ENCODE data around the gene DIMT1. TPM values are rescaled to one million over a fixed set of nuclear protein-coding genes. Genes with fewer than 3 reads are reported as not detected.
A peak's percentile ranks its signal among the peaks of the same experiment; 100 is the strongest.

DIMT1 gene
- total RNA-seq = 10 to 100 TPM; 30.8 to 40.4 TPM

- Mint-ChIP-seq H3K27me3 (no peaks in the 10 kb centered on the region), H3K4me1 (ENCODE audit: low read depth in 2 of 2) (peaks cover 21 to 24% of the 10 kb centered on the region in 2 donors), H3K36me3 (peaks cover 7% of the 10 kb centered on the region), H3K27ac (peak within 1 kb of the TSS; percentile 94 to 97), H3K9me3 (no peaks in the 10 kb centered on the region), H3K4me3 (peak within 1 kb of the TSS; percentile 99)
- peak; percentile 99 for ATAC-seq
- peak; percentile 97 for DNase-seq (ENCODE audit: low spot score)
These were observed at the start of gene DIMT1 for GRCh38 chr5:62403411-62404250. Gene DIMT1, minus strand, starts transcription at chr5:62403905. Its CDS starts 133 bp downstream, at chr5:62403772.

DNA sequence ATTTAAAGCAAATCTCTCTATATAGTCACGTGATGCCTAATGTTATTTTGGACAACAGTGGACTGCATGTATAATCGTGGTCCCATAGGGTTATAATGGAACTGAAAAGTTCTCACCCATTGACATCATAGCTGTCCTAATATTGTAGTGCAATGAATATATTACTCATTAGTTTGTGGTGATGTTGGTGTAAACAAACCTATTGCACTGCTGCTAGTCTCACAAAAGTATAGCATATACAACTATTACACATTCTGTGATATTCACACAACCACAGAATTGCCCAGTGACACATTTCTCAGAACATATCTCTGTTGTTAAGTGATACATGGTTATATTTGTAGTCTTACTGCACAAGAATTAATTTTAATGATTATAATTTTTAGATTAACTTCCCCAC lies 46.6 kb upstream of the DIMT1 start:
- H3K4me1 Mint-ChIP-seq (ENCODE audit: low read depth in 2 of 2) = peaks cover 0 to 3% of the 10 kb centered on the region in 2 donors
- H3K27me3 Mint-ChIP-seq = no peaks in the 10 kb centered on the region
- ATAC-seq = peak in 1 of 2 donors; percentile 64
- no peak overlapping the region for H3K4me3 Mint-ChIP-seq
- DNase-seq (ENCODE audit: low spot score) = no peak
- H3K9me3 Mint-ChIP-seq = no peaks in the 10 kb centered on the region
- H3K36me3 Mint-ChIP-seq = peaks cover 6% of the 10 kb centered on the region
- H3K27ac Mint-ChIP-seq = no peak overlapping the region

DNA sequence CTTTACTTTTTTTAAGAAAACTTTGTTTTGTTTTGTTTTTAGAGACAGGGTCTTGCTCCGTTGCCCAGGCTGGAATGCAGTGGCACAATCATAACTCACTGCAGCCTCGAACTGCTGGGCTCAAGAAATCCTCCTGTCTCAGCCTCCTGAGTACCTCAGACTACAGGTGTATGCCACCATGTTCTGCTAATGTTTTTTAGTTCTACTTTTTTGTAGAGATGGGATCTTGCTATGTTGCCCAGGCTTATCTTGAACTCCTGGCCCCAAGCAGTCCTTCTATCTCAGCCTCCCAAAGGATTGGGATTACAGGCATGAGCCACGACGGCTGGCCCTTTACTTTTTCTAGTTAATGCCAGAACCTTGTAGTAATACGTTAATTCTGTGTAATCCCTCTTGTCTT lies 44.8 kb upstream of the DIMT1 start:
- peaks cover 6% of the 10 kb centered on the region for H3K36me3 Mint-ChIP-seq
- H3K27ac Mint-ChIP-seq = no peak overlapping the region
- no peak for ATAC-seq
- H3K4me3 Mint-ChIP-seq = no peak overlapping the region
- no peaks in the 10 kb centered on the region for H3K27me3 Mint-ChIP-seq
- H3K9me3 Mint-ChIP-seq = no peaks in the 10 kb centered on the region
- peaks cover 0 to 3% of the 10 kb centered on the region in 2 donors for H3K4me1 Mint-ChIP-seq (ENCODE audit: low read depth in 2 of 2)
- DNase-seq (ENCODE audit: low spot score) = no peak

GRCh38 chr5:62432621-62433064 lies 28.9 kb upstream of the DIMT1 start:
- no peaks in the 10 kb centered on the region for H3K36me3 Mint-ChIP-seq
- no peak for ATAC-seq
- H3K27ac Mint-ChIP-seq = peak overlapping the region; percentile 11

GRCh38 chr5:62431735-62432620 lies 28.3 kb upstream of the DIMT1 start:
- Mint-ChIP-seq H3K4me1 (ENCODE audit: low read depth in 2 of 2) (peaks cover 9 to 22% of the 10 kb centered on the region in 2 donors), H3K4me3 (no peak overlapping the region), H3K9me3 (no peaks in the 10 kb centered on the region), H3K36me3 (no peaks in the 10 kb centered on the region), H3K27me3 (no peaks in the 10 kb centered on the region), H3K27ac (peak overlapping the region in 1 of 2 donors; percentile 11)
- DNase-seq (ENCODE audit: low spot score) (no peak), ATAC-seq (peak in 1 of 2 donors; percentile 31)

More at GRCh38 chr5:62432621-62433064, 28.9 kb upstream of the DIMT1 start:
- no peak overlapping the region for H3K4me3 Mint-ChIP-seq
- no peaks in the 10 kb centered on the region for H3K9me3 Mint-ChIP-seq
- DNase-seq (ENCODE audit: low spot score) = no peak
- no peaks in the 10 kb centered on the region for H3K27me3 Mint-ChIP-seq
- peaks cover 9 to 22% of the 10 kb centered on the region in 2 donors for H3K4me1 Mint-ChIP-seq (ENCODE audit: low read depth in 2 of 2)

DNA sequence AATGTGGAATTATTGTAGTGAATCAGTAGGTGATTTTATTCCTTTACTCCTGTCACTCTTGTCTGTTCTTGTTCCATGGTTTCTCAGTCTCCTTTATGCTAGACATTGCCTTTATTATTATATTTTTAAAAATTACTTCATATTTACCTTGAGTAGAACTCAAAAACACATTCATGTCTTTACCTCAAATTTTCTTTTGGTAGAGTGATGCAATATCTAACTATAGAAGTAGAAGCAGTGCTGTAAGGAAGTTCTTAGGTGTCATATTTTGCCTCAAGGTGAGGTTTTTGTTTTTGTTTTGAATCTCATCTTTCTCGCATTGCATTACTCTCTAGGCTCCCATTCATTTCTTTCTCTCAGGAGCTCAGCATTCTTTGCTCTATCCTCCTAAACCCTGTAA lies 21.1 kb upstream of the DIMT1 start:
- no peak for DNase-seq (ENCODE audit: low spot score)
- no peak overlapping the region for H3K4me3 Mint-ChIP-seq
- no peaks in the 10 kb centered on the region for H3K27me3 Mint-ChIP-seq
- ATAC-seq = no peak
- no peaks in the 10 kb centered on the region for H3K9me3 Mint-ChIP-seq
- H3K36me3 Mint-ChIP-seq = no peaks in the 10 kb centered on the region
- H3K27ac Mint-ChIP-seq = peak overlapping the region in 1 of 2 donors; percentile 18
- H3K4me1 Mint-ChIP-seq (ENCODE audit: low read depth in 2 of 2) = peaks cover 6 to 9% of the 10 kb centered on the region in 2 donors

DNA sequence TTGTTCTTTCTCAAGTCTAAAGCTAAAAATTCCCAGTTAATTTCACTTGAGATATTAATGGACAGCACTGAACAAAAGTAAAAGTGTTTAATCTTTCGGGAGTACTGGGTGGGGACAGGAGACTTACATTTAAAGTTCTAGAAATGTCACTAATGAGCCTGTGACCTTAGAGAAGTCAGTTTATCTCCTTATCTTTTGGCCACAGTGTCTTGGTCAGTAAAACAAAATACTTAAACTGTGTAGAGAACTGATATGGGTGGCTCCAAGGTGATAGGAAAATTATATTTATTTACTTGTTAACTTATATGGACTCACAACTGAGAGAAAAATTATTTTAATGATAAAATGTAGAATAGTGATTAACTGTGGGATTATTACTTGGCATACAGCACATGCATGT lies 17.7 kb upstream of the DIMT1 start:
- peaks cover 2 to 9% of the 10 kb centered on the region in 2 donors for H3K4me1 Mint-ChIP-seq (ENCODE audit: low read depth in 2 of 2)
- no peak for DNase-seq (ENCODE audit: low spot score)
- H3K4me3 Mint-ChIP-seq = no peak overlapping the region
- no peaks in the 10 kb centered on the region for H3K27me3 Mint-ChIP-seq
- H3K36me3 Mint-ChIP-seq = no peaks in the 10 kb centered on the region
- no peak for ATAC-seq
- no peak overlapping the region for H3K27ac Mint-ChIP-seq
- H3K9me3 Mint-ChIP-seq = no peaks in the 10 kb centered on the region

DNA sequence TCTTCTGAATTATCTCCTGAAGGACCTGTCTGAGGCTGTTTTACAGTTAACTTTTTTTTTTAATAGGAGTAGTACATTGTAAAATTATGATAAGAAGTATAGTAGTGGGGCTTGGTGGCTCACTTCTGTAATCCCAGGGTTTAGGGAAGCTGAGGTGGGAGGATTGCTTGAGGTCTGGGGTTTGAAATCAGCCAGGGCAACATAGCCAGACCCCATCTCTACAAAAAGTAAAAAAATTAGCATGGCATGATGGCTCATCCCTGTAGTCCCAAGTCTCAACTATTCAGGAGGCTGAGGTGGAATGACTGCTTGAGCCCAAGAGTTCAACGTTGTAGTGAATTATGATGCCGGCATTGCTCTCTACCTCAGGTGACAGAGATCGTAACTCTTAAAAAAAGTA lies 15.9 kb upstream of the DIMT1 start:
- Mint-ChIP-seq H3K36me3 (no peaks in the 10 kb centered on the region), H3K27me3 (no peaks in the 10 kb centered on the region), H3K9me3 (no peaks in the 10 kb centered on the region), H3K27ac (no peak overlapping the region), H3K4me1 (ENCODE audit: low read depth in 2 of 2) (peaks cover 2 to 9% of the 10 kb centered on the region in 2 donors), H3K4me3 (no peak overlapping the region)
- ATAC-seq (no peak), DNase-seq (ENCODE audit: low spot score) (no peak)

DNA sequence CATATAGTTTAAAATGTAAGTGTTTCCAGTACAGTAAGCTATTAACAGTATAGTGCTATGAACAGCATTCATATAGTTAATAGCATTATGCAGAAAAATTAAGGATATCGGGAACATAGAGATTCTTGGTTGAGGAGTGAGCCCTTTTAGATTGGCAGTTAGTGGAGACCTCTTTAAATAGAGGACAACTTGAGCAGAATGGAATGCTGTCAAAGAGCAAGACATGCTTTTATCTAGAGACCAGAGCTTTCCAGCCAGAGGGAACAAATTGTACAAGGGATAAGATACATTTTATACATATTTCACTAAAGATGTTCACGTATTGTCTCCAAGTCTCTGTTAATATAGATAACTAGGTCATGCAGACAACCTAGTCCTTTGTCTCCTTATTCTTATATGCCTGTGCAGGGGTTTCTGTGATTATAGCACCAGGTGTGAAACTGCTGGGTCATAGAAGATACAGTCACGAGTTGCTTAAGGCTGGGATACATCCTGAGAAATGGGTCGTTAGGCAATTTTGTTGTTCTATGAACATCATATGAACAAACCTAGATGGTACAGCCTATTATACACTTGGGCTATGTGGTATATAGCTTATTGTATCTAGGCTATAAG lies 14.9 kb upstream of the DIMT1 start:
- Mint-ChIP-seq H3K4me3 (no peak overlapping the region), H3K27ac (no peak overlapping the region), H3K4me1 (ENCODE audit: low read depth in 2 of 2) (peaks cover 2 to 13% of the 10 kb centered on the region in 2 donors), H3K36me3 (no peaks in the 10 kb centered on the region), H3K9me3 (no peaks in the 10 kb centered on the region), H3K27me3 (no peaks in the 10 kb centered on the region)
- ATAC-seq (no peak), DNase-seq (ENCODE audit: low spot score) (no peak)

- H3K4me1 Mint-ChIP-seq (ENCODE audit: low read depth in 2 of 2) = peaks cover 12 to 18% of the 10 kb centered on the region in 2 donors
- peak overlapping the region; percentile 91 for H3K4me3 Mint-ChIP-seq
- H3K36me3 Mint-ChIP-seq = no peaks in the 10 kb centered on the region
- ATAC-seq (no peak), DNase-seq (ENCODE audit: low spot score) (no peak)
- H3K27ac Mint-ChIP-seq = peak overlapping the region; percentile 90 to 92
- H3K9me3 Mint-ChIP-seq = no peaks in the 10 kb centered on the region
- H3K27me3 Mint-ChIP-seq = no peaks in the 10 kb centered on the region
These were observed 10.0 kb upstream of the DIMT1 start for GRCh38 chr5:62413711-62414110.

DNA sequence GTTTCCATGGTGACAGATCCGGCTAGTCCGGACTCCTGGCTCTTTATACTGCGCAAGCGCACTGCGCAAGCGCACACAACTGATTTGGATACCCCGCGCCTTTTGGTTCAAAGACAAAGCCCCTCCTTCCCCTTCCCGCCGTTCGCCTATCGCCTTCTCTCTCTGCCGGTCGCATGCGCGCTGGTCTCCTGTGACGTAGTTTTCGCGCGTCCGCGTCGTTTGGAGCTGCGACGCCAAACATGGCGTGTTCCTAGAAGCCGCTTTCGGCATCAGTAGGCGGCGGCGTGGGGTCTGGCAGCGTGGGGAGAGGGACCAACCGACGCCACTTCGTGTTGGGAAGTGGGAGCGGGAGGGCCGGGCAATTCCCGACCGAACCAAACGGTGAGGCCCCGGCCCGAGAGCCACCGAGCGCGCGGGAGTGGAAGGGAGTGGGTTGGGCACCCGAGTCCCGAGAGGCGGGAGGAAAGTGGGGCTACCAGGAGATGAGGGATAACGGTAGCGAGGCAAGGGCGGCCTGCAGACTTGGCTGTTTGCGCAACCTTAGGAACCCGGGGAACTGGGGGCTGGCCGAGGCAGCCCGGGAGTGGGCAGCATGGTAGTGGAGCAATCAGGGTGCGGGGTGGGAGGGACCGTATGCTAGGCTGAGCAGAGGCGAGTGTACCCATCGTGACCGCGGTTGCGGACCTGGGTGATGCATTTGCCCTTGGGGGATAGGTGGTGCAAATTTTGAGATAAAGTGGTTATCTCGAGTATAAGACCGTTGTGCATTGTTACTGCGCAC lies 9.0 kb upstream of the DIMT1 start, which contains the start of gene IPO11:
Gene IPO11, plus strand, starts transcription at position 215 of the 781 bp plus-strand sequence. CDS start 24,517 bp downstream, outside the sequence.
- H3K9me3 Mint-ChIP-seq = no peaks in the 10 kb centered on the region
- ATAC-seq = peak; percentile 97
- H3K27me3 Mint-ChIP-seq = no peaks in the 10 kb centered on the region
- H3K27ac Mint-ChIP-seq = peak within 1 kb of the TSS; percentile 90 to 92
- no peaks in the 10 kb centered on the region for H3K36me3 Mint-ChIP-seq
- H3K4me1 Mint-ChIP-seq (ENCODE audit: low read depth in 2 of 2) = peaks cover 12 to 18% of the 10 kb centered on the region in 2 donors
- DNase-seq (ENCODE audit: low spot score) = peak; percentile 99
- peak within 1 kb of the TSS; percentile 91 for H3K4me3 Mint-ChIP-seq

- Mint-ChIP-seq H3K4me1 (ENCODE audit: low read depth in 2 of 2) (peaks cover 0 to 5% of the 10 kb centered on the region in 2 donors), H3K4me3 (no peak overlapping the region), H3K36me3 (peaks cover 18% of the 10 kb centered on the region), H3K9me3 (no peaks in the 10 kb centered on the region), H3K27ac (peak overlapping the region; percentile 43 to 49), H3K27me3 (no peaks in the 10 kb centered on the region)
- DNase-seq (ENCODE audit: low spot score) (no peak), ATAC-seq (no peak)
These were observed 8.3 kb downstream of the DIMT1 start for GRCh38 chr5:62395210-62395950.

Measured in natural killer cell treated with Interleukin-12 subunit alpha and Interleukin-12 subunit beta and Interleukin-15 and Interleukin-18, amount 100 ng/mL, for 72 hours (primary cell).